NCI-H748 (cell line): Measurements from ENCODE around the gene GALNT10.

ENCODE experiments used
- DNase-seq: peaks from one replicate; lab custom pipeline; 2025; ENCODE audit not compliant: unreplicated experiment; lab: John Stamatoyannopoulos, UW

Gene GALNT10

GRCh38 chr5:154230526-154230925 lies 40.0 kb downstream of the GALNT10 start:
- DNase-seq, result no peak

DNA sequence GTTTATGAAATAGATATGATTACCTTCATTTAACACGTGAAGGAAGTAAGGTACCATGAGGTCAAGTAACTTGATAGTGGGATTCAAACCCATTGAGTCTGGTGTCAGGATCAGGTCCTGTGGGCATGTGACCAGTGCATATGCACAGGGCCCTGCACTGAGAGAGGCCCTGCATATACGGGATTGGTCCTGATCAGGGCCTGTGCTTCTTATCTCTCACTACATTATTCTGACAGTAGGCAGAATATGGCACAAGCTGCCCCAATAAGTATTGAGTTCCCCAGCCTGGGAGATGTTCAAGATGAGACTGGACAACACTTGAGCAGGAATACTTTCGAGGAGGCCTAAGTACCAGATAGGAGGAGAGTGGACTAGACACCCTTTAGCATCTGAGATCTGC lies 44.0 kb downstream of the GALNT10 start:
- DNase-seq, result no peak

- DNase-seq, result no peak
These were observed 45.5 kb downstream of the GALNT10 start for GRCh38 chr5:154236011-154236410.

DNA sequence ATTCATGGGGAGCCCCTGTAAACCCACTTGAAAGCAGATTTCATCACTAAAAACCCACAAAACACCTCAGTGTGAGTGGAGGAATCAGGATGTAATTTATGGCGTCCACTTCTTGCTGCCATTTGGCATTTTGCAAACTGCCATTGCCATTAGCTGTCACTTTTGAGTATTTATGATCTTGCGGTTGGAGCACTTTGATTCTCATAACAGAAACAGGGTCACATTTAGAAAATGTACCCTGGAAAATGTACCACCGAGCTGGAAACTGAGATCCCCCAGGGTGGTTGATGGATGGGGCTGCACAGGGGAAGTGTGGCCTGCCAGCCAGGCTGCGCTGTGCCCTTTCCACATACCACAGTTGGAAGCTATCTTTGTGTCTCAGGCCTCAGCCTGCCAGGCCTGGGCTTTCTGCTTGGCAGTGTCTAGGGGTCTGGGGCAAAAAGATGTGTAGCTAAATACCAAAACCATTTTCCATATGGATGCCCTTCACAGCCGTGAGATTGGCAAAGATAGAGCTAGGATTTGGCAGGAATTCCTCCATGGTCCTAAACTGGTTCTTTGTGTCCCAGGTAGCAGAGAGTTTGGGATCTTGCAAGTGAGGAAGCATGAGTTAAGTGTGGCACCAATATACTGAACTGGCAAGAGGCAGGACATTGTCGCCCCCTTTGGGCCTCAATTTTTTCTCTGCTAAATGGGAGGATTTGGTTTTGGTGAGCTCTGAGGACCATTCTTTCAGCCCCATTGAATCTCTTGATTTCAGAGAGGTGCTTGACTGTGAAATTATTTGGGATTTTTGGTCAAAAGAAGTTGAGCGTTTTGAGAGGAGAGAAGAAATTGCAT lies 46.2 kb downstream of the GALNT10 start:
- DNase-seq, result no peak

GRCh38 chr5:154237376-154237743 lies 46.8 kb downstream of the GALNT10 start:
- DNase-seq, result no peak

DNA sequence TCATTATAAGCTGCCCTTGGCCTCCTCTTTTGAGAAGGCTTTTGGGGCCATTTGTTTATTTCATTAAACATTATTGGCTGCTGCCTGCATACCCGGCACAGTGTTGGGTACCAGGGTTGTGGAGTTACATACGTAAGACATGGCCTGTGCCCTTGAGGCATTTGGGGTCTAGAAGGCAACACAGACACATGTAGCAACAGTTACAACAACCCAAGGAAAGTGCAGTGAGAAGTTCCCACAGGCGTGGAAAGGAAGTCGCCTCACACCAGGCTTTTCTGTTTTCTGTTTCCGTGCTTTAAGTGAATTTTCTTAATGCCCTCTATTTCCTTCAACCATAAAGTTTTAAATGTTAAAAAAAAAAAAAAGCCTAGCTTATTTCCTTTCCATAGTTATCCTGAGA lies 47.4 kb downstream of the GALNT10 start:
- DNase-seq, result no peak

DNA sequence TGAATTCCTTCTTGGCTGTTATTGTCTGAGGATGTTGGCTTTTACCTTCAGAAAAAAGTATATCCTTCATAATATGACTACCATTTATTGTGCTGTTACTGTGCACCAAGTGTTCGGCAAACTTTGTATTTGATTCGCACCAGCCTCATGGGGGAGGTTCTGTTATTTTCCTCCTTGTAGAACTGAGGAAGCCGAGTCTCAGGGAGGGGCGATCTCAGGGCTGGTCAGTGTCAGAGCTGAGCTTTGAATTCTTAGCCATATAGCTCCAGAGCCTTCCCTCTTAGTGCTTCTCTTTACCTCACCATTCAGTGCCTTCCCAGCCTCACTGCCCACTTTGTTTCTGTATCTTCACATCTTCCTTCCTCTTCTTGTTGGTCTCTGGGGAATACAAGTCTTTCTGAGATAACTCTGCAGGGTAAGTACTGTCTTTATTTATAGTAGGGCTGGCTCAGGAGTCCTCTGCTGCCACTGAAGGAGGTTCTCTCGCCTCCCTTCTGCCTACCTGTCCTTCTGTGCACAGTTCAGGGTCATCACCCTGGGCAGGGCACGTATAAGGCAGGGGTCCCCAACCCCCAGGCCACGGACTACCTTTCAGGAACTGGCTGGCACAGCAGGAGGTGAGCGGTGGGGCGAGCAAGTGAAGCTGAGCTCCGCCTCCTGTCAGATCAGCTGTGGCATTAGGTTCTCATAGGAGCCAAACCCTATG lies 48.4 kb downstream of the GALNT10 start:
- DNase-seq, result no peak

DNA sequence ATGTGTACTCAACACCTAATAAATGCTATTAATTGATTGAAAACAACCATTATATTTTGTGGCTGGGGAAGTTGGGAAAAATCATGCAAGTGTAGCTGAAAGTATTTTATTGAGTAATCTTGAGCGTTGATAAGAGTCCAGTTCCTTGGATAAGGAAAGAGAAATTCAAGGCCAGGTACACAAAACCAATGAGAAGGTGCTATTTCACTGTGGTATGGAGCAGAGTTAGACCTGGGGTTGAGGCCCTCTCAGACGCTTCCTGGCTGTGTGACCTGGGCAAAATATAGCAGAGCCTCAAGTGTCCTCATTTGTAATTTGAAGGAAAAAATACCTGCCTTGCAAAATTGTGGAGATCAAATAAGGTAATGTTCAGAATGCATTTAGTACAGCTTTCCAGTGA lies 50.1 kb downstream of the GALNT10 start:
- DNase-seq, result no peak

GRCh38 chr5:154241021-154241420 lies 50.5 kb downstream of the GALNT10 start:
- no peak for DNase-seq

DNA sequence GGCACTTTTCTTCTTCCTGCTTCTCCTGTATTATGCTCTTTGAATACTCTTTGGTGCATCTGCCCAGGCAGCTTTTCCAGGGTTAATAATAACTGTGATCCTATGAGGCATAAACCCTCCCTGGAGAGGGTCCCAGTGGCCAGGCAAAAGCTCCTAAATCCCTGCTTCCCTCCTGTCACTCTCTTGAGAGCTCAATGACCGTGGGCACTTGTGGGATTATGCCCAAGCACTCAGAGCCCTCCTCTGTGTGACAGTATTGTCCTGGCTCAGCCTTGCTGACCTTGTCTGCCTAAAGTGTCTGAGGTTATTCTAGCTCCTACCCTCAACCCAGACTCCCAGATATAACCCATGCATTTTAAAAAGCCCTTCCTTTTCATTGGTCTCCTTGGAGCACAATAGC lies 51.9 kb downstream of the GALNT10 start:
- DNase-seq, result no peak

- no peak for DNase-seq
These were observed 52.4 kb downstream of the GALNT10 start for GRCh38 chr5:154242964-154243376.

GRCh38 chr5:154243736-154244135 lies 53.2 kb downstream of the GALNT10 start:
- DNase-seq, result no peak

DNA sequence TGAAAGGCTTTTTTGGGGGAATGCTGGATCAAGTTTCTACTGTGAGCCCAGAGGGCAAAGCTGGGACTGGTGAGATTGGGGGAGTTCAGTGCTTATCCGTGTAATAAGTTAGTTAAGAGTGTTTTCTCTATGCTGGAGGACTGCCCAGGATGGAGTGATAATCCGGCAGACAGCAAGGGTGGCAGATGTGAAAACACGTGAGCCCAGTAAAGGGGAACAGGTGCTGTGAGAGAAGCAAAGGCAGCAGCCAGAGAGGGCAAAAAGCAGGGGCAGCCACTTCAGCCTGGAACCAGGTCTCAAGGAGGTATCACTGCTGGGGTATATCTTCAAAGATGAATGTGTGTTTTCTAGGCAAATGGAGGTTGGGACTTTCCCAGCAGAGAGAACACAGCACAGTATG lies 53.9 kb downstream of the GALNT10 start:
- DNase-seq, result no peak

GRCh38 chr5:154248691-154249090 lies 58.2 kb downstream of the GALNT10 start:
- no peak for DNase-seq

- DNase-seq, result no peak
These were observed 59.3 kb downstream of the GALNT10 start for GRCh38 chr5:154249826-154250225.

DNA sequence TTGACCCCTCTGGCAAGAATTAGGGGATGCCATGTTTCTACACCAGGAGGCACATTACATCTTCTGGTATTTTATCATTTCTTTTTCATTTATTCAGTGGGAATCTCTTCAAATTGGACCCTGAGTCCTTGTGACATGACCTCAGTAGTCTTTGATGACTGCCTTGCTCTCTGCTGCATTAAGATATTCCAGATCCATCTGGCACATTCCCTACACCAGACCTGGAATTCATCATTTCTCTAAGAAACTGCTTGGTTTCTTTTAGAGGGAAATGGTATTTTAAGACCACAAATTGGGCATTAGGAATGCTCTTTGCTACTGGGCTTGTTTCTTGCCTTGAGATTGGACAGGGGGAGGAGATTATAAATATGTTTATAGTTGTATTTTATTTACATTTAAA lies 61.0 kb downstream of the GALNT10 start:
- no peak for DNase-seq

DNA sequence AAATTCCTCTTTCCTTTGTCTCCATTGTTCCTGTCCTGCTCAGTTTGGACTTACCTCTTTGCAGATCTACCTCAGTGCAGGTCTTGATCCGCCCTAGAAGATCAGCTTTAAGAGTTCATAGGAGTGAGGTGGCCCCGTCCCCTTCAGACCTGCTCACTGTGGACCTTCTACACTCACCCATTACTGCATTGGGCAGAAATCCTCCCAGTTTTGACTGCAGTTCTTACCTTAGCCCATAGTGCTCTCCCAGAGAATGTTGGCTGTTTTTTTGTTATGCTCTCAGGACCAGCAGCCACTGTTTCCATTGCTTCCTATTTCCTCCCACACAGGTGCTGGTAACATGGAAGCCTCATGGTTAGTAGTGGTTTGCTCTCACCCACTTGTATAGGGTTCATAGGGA lies 63.3 kb downstream of the GALNT10 start:
- no peak for DNase-seq

DNA sequence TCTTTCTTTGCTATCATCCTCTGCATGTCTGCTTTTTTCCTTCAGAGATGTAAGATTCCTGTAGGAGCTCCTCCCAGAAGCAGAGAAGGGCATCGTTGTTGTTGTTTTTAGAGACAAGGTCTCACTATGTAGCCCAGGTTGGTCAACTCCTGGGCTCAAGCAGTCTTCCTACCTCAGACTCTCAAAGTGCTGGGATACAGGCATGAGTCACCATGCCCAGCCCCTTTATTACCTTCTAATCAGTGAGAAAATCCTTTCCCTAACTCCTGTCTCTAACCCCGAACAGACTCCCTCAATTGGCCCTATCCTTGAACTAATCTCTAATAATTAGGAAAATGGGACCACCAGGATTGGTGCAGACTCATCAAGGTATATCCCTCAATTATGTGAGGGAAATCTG lies 64.4 kb downstream of the GALNT10 start:
- DNase-seq, result no peak

DNA sequence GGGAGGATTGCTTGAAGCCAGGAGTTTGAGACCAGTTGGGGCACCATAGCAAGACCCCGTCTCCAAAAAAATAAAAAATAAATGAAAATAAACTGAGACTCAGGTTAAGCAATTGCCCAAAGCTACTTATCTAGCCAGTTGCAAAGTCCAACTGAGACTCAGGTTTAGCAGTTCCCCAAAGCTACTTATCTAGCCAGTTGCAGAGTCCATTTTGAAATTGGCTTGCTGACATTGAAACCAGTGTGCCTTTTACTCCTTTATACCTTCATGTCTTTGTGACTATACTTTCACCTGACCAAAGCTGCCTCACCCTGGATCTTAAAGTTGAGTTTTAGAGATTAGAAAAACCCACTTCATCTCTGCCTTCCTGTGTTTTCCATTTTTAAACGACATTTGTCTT lies 66.5 kb downstream of the GALNT10 start:
- no peak for DNase-seq

DNA sequence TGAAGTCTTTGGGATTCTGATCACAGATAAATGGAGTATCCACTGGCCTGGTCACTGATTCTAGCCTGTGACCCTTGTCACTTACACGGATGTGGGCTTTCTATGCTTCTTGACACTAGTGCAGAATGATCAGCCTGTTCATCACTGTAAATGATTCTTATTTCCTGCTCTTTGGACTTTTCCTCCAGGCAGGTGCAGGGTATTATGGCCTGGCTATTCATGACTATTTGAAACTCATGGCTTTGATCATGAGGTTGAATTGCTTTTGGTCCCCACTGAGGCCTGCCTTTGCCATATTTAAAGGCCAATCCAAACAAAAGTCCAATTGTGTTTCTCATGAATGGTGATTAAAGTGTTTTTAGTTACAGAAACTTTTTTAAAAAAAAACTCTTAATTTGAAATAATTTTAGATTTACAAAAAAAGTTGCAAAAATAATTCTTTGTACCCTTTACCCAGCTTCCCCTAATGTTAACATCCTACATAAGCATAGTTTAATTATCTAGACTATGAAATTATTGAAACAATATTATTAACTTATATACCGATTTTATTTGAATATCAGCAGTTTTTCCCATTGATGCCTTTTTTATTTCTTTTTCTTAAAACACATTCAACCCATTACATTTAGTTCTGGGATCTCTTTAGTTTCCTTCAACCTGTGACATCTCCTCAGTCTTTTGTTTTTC lies 68.1 kb downstream of the GALNT10 start:
- DNase-seq, result no peak

- DNase-seq, result no peak
These were observed 69.8 kb downstream of the GALNT10 start for GRCh38 chr5:154260224-154260927.
